Vein endothelial cell (primary cell): ENCODE data around the gene C2CD3. TPM values are rescaled to one million over a fixed set of nuclear protein-coding genes. Genes with fewer than 3 reads are reported as not detected.

ENCODE experiments used
- small RNA-seq: library from RNA; depleted of rRNA; stranded (forward); fragments of <200 nt; gene quantifications from one replicate; pipeline ENCODE3, GENCODE V24; 2012
- total RNA-seq: library from RNA; depleted of rRNA; stranded (reverse); fragments of >200 nt; gene quantifications from 2 replicates; pipeline ENCODE4 v1.2.3, GENCODE V29; 2012

Gene C2CD3
- 18.4 and 22.9 TPM in 2 replicates for total RNA-seq

GRCh38 chr11:74170694-74171629, at the start of gene C2CD3, which contains the start of gene PPME1:
C2CD3 (minus strand) TSS chr11:74171002; CDS start chr11:74170792, 210 bp downstream.
PPME1 (plus strand) TSS chr11:74171289; CDS start chr11:74171422, 133 bp downstream.

GRCh38 chr11:74008373-74009229, 162.2 kb downstream of the C2CD3 start, which contains the start of gene UCP3:
UCP3 (minus strand) TSS chr11:74009085; CDS start chr11:74007042, 2,043 bp downstream.

GRCh38 chr11:73982595-73982989, 188.2 kb downstream of the C2CD3 start, which contains the start of gene UCP2:
UCP2 (minus strand) TSS chr11:73982843; CDS start chr11:73978378, 4,465 bp downstream.

Small RNA genes within 50 kb of the gene (small RNA-seq; reads per million reads assigned to genes)
- not detected for gene AP002392.1

Other genes starting within 250 kb of the C2CD3 start
- gene DNAJB13, start 220.0 kb downstream of the C2CD3 start, total RNA-seq: not detected in 2 replicates
- under 0.01 and 4.2 TPM in 2 replicates for gene UCP2, start 188.2 kb downstream of the C2CD3 start, total RNA-seq
- 0.33 and 0.67 TPM in 2 replicates for gene UCP3, start 161.9 kb downstream of the C2CD3 start, total RNA-seq
- gene PPME1, start 287 bp upstream of the C2CD3 start, total RNA-seq: 19.3 and 26.5 TPM in 2 replicates
- gene P4HA3, start 140.6 kb upstream of the C2CD3 start, total RNA-seq: 26.4 and 43.8 TPM in 2 replicates
- gene PGM2L1, start 227.4 kb upstream of the C2CD3 start, total RNA-seq: 32.7 and 42.4 TPM in 2 replicates